HG03097 (cell line): ENCODE results near the gene NFKB1.

ENCODE experiments used
- ATAC-seq: cut with Tn5 transposase; IDR thresholded peaks from one replicate; pipeline ENCODE4 v1.9.1; 2021; ENCODE audit not compliant: unreplicated experiment, low FRiP score

Gene NFKB1

GRCh38 chr4:102620697-102621497 is 119.7 kb downstream of the NFKB1 start:
- ATAC-seq, result no peak

DNA sequence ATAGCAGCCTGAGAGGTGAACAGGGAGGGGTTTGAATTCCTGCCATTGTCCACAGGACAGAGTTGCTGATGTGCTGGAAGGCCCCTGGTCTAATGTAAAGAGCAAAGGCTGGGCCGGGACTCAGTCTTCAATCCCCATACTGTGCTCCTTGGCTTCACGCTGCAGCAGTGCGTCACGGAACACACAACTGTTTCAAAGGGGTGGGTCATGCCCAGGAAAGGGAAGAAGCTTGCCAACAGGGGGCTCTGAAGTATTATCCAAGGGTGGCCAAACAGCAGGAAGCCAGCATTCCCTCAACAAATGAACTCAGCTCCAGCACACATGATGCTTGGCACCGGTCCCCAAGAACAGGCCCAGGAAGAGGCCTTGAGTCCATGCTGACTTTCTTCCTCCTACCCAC is 122.5 kb downstream of the NFKB1 start:
- no peak for ATAC-seq

- ATAC-seq, result no peak
Measured at GRCh38 chr4:102624505-102624904, 123.3 kb downstream of the NFKB1 start.

- peak; percentile 75 for ATAC-seq
Measured at GRCh38 chr4:102625232-102625930, 124.2 kb downstream of the NFKB1 start.

GRCh38 chr4:102627831-102628523 is 126.8 kb downstream of the NFKB1 start:
- no peak for ATAC-seq

DNA sequence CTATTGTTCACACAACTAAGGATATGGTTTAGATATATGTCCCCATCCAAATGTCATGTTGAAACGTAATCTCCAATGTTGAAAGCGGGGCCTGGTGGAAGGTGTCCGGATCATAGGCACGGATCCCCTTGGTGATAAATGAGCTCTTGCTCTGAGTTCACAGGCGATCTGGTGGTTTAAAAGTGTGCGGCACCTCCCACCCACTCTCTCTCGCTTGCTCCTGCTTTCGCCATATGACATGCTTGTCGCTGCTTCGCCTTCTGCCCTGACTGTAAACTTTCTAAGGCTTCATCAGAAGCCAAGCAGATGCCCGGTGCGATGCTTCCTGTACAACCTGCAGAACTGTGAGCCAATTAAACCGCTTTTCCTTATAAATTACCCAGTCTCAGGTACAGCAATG is 128.5 kb downstream of the NFKB1 start:
- no peak for ATAC-seq

DNA sequence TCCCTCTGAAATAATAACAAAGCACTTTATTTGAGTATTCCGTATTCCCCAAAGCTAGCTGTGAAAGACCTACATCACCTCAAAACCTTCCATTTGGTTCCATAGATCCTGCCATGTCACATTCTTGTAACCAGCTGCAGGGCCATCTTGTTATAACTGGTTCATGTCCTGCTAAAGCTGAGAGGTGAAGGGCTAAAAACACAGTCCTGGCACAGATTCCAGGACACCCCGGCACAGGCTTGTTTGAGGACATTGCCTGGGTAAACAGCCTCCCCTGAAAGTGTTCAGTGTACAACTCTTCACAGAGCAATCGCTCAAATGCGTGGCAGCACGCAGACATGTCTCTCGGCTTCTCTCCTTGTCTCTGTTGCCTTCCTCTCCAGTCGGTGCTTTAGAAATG is 130.5 kb downstream of the NFKB1 start:
- ATAC-seq, result no peak

DNA sequence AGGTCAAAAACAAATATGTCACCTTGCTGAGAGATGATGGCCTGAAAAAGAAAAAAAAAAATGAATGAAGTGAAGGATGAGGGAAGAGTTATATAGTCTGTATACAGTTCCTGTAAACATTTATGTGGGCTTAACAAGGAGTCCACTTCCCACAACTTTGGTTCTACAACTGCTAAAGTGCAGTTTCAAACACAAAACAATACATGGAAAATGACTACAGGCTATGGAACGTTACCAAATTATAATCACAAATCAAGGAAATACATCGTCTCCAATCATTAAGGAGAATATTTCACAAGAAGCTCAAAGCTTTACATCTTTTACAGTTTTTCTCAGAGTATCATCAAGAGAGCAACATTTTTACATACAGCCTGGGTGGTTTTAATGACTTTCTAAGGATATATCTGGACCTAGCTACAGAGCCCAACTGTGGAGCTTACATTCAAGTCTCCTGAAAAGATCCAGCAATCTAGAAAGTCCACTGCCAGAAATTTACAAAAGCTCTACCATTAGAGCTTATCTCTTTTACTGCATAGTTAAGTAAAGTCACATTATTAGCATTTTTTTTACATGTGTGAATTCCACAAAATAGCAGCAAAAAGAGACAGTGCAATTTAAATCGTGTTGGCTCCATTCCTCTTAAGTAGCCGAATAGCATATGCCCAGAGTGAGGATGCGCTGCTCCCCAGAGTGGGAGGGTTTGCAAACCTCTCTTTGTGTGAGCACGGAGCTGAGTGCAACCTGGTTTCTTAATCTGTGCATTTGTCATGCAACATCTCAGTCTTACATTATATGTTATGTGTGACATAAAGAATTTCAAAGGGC is 131.3 kb downstream of the NFKB1 start:
- ATAC-seq, result no peak

- no peak for ATAC-seq
Measured at GRCh38 chr4:102633100-102633499, 131.9 kb downstream of the NFKB1 start.

DNA sequence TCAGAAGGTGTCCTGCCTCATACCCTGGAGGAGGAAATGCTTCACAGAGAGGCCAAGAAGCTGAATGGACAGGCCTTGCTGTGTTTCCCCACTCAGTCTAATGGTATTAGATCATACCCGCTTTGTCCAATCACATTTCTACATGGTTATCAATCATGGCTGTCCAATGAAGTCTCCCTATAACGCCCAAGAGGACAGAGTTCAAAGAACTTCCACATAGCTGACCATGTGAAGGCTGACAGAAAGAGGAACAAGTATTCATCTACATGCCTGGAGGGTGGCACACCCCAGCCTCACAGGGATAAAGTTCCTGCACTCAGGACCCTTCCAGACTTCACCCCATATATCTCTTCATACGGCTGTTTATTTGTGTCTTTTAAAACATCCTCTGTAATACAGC is 136.2 kb downstream of the NFKB1 start:
- ATAC-seq, result no peak

DNA sequence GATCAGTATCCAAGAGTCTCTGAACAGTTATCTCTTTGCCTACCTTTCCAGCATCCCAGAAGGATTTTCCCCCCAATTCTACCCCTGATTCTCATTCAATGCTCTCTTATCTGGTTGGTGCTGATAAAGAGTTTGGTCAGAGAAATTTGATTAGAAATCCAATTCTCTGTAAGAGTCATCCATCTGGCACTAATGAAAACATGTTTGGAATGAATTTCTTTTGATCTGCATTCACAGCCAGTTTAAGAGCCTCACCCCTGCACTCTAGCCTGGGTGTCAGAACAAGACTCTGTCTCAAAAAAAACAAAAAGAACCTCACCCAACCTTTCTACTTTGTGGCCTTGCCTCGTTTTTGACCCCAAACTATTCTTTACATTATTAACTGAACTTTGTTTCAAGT is 137.5 kb downstream of the NFKB1 start:
- no peak for ATAC-seq

GRCh38 chr4:102639598-102639997 is 138.4 kb downstream of the NFKB1 start:
- ATAC-seq, result no peak

- ATAC-seq, result no peak
Measured at GRCh38 chr4:102640669-102641068, 139.5 kb downstream of the NFKB1 start.

GRCh38 chr4:102641793-102642192 is 140.6 kb downstream of the NFKB1 start:
- no peak for ATAC-seq

GRCh38 chr4:102642631-102643298 is 141.6 kb downstream of the NFKB1 start:
- no peak for ATAC-seq

DNA sequence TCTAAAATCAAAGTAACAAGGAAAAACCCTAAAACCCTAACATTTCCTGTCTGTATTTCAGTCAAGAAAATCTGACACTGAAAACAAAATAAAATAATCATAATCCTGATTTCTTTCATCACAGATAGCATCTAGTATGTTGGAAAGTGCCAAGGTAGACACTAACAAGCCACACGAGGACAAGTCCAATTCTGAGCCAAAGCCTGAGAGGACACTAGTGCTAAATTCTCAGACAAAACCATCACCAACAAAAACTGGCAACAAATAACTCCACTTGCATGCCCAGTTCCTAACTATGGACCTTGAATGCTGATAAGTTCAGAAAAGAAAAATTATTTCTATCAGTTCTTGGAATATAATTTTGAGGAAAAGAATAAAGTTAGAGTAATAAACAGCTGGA is 146.0 kb downstream of the NFKB1 start:
- ATAC-seq, result no peak

DNA sequence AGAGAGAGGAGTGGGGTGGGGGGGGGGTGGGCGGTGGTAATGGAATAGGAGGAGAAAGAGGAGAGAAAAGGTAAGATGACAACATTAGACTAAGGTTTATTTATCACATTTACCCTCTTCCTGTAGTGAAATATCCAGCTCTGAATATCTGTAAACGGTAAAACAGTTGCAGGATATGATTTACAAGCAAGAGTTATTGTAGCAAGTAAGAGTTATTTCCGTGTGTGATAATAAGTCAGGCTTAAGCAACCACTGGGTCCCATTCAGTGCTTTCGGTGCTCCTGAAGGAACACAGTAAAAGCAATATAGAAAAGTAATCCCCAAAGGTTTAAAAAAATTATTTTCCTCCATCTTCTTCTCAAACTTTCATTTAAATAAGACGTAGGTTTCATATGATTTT is 156.0 kb downstream of the NFKB1 start:
- ATAC-seq, result no peak

GRCh38 chr4:102663073-102663472 is 161.9 kb downstream of the NFKB1 start:
- ATAC-seq, result no peak

DNA sequence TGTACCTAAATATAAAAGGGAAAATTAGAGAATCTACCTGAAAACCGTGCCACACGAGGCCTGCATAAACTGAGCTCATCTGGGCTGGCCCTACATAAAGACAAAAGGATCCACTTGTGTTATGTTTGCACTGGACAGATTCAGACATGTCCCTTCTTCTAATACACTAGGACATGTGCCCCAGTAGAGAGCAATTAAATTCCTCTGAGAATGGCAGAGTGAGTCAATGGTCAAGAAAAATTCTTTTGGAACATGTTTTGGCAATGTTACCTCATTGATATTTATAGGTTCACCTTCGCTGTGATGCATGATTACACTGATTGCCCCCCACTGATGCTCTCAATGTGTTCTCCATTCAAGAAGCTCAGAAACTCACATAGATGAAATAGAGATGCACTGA is 164.4 kb downstream of the NFKB1 start:
- no peak for ATAC-seq
